Ovary (tissue), 9 donors: ENCODE results near the gene STAT1. TPM values are rescaled to one million over a fixed set of nuclear protein-coding genes. Genes with fewer than 3 reads are reported as not detected.
A peak's percentile ranks its signal among the peaks of the same experiment; 100 is the strongest.

Experiments used
- DNase-seq, 5 donors: peaks; one replicate each; pipeline ENCODE4 v3.0.0-alpha.2; 2019 to 2020
- H3K27ac ChIP-seq, 2 donors: fragments of 200-600 bp; one replicate each; pipeline versions ENCODE4 v1.5.1 to v1.8.0; 2019 to 2022
- H3K27me3 ChIP-seq: fragments of 200-600 bp; one replicate; pipeline ENCODE4 v1.8.0; 2022
- H3K36me3 ChIP-seq: fragments of 200-600 bp; sonication (generic); one replicate; pipeline ENCODE4 v1.5.1; 2019
- H3K4me1 ChIP-seq: one replicate; pipeline ENCODE4 v1.8.1; 2013; ENCODE audit warnings: mild to moderate bottlenecking, moderate library complexity; ENCODE audit not compliant: insufficient read depth
- H3K4me3 ChIP-seq: fragments of 200-600 bp; sonication (generic); one replicate; pipeline ENCODE4 v1.5.1; 2017
- H3K9me3 ChIP-seq, 2 donors: fragments of 200-600 bp in 1 of 2; sonication (generic) in 1 of 2; one replicate each; pipeline versions ENCODE4 v1.5.1 to v1.8.1; 2013 to 2019; ENCODE audit warnings: mild to moderate bottlenecking in 1 of 2, moderate library complexity in 1 of 2
- EP300 ChIP-seq: sonication (generic); formaldehyde crosslinking; IDR thresholded peaks from one replicate; pipeline ENCODE4 v1.6.1; 2017; ENCODE audit warnings: antibody characterized with exemption
- POLR2A ChIP-seq: fragments of 450-650 bp; IDR thresholded peaks from one replicate; pipeline ENCODE4 v1.6.1; 2017; ENCODE audit warnings: antibody characterized with exemption, mild to moderate bottlenecking, moderate library complexity
- WGBS, 3 donors: extraction: QIAGEN DNeasy Blood & Tissue Kit in 1 of 3; methylation state at CpG; one replicate each; pipeline versions ENCODE4 v1.1.5 to v1.1.7; 2013 to 2017; 5-methylcytosine and 5-hydroxymethylcytosine counted together
- intact Hi-C, 4 donors: fragments of 100-400 bp; cut with DNase I; formaldehyde crosslinking; loops; one replicate each; pipeline versions ENCODE4 v1.11.0 to v1.15.1; 2022 to 2023
- polyA plus RNA-seq, 2 donors: library from polyadenylated mRNA; stranded (reverse); fragments of 200-250 nt in 1 of 2; fragments of 350-450 nt in 1 of 2; fragmentation: Illumina TruSeq in 1 of 2; extraction: RNeasy Lipid Tissue Mini Kit (QIAGEN cat#74804) in 1 of 2; gene quantifications; one replicate each; pipeline ENCODE4 v1.2.3, GENCODE V29; 2013 to 2014
- total RNA-seq, 7 donors: library from RNA; depleted of rRNA in 2 of 7; stranded (reverse); fragments of >200 nt in 2 of 7; fragmentation: NEBNext Ultra II Directional in 3 of 7; extraction: Animal tissue kit (Norgen Biotek cat#: 25700) in 3 of 7; gene quantifications; one replicate each; pipeline versions ENCODE4 v1.1.0 to v1.2.4, GENCODE V29; 2016 to 2023
- TF ChIP-seq, protein P1 (sequence below), 3 donors: fragments of 450-650 bp in 2 of 3; fragments of 200-600 bp in 1 of 3; IDR thresholded peaks; one replicate each; pipeline versions ENCODE4 v1.5.1 to v1.8.0; 2016 to 2022; ENCODE audit warnings: antibody characterized with exemption in 3 of 3, mild to moderate bottlenecking in 1 of 3
- donor health status: DM: no; HTN: no; CAD: no; lungs with moderate emphysema.
- donor health status: DM: no; HTN: no; CAD: no.
- donor health status: Bipolar disorder and iron deficiency.
- donor health status: DM: yes; HTN: yes; CAD: no.
- donor health status: DM: no; HTN: no; CAD: no.
- donor health status: DM: yes; HTN: yes; CAD: no.

STAT1 gene
- total and polyA plus RNA-seq, 9 donors: 27.3 to 89.2 (median 46.4) TPM

GRCh38 chr2:191030521-191031154, 16.7 kb upstream of the STAT1 start:
- no peaks in the 10 kb centered on the region for H3K4me1 ChIP-seq
- no peak for DNase-seq
- no peak for TF ChIP-seq EP300
- TF ChIP-seq POLR2A: no peak
- TF ChIP-seq, protein P1, sequence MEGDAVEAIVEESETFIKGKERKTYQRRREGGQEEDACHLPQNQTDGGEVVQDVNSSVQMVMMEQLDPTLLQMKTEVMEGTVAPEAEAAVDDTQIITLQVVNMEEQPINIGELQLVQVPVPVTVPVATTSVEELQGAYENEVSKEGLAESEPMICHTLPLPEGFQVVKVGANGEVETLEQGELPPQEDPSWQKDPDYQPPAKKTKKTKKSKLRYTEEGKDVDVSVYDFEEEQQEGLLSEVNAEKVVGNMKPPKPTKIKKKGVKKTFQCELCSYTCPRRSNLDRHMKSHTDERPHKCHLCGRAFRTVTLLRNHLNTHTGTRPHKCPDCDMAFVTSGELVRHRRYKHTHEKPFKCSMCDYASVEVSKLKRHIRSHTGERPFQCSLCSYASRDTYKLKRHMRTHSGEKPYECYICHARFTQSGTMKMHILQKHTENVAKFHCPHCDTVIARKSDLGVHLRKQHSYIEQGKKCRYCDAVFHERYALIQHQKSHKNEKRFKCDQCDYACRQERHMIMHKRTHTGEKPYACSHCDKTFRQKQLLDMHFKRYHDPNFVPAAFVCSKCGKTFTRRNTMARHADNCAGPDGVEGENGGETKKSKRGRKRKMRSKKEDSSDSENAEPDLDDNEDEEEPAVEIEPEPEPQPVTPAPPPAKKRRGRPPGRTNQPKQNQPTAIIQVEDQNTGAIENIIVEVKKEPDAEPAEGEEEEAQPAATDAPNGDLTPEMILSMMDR (IDR thresholded peaks at IDR 0.05): peak in 2 of 3 donors; percentile 33 to 34
- WGBS, 3 donors: 38 to 49% (median 45%) methylated on average over 8 of the region's 8 CpGs
- H3K27ac ChIP-seq: no peak overlapping the region
- H3K4me3 ChIP-seq: no peak overlapping the region
- no peaks in the 10 kb centered on the region for H3K27me3 ChIP-seq
- no peaks in the 10 kb centered on the region for H3K9me3 ChIP-seq
- intact Hi-C loops: no loop called here
- no peaks in the 10 kb centered on the region for H3K36me3 ChIP-seq

DNA sequence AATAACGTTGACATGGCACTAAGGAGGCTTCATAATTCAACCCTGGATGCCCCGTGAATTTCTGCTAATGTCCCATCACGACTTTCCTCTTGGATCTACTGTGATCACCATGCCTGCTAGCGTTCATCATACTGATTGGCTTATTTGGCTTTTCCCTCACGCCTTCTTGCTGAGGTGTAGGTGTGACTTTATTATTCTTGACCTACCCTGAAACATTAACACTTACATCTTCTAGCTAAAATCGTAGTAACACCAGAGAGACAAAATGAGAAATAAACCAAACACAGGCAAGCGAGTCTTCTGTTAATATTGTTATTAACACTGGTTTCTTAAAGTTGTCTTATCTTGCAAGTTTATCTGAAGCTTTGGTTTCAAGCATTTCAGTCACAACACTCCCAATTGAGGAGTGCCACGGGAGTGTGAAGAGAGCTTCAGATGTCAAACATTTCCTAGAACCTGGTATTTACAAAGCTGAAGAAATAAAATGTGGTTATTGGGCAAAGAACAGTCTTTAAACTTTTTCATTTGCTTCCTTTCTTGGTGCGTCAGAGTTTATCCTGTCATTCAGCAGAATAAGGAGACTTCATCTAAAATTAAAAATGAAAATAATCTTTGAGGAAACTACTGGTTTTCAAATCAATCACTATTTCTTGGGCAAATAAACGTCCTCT, 15.4 kb upstream of the STAT1 start:
- Histone ChIP-seq H3K4me1 (no peaks in the 10 kb centered on the region), H3K36me3 (no peaks in the 10 kb centered on the region), H3K27me3 (no peaks in the 10 kb centered on the region), H3K9me3 (no peaks in the 10 kb centered on the region), H3K4me3 (no peak overlapping the region), H3K27ac (no peak overlapping the region)
- TF ChIP-seq EP300: no peak
- DNase-seq: no peak
- WGBS, 3 donors: 83 to 86% (median 85%) methylated on average over 10 of the region's 10 CpGs
- intact Hi-C loops: loop anchor here in 1 of 4 donors (10.0 kb wide), 1 partner anchor 245 kb away; no protein-coding TSS in a partner anchor

DNA sequence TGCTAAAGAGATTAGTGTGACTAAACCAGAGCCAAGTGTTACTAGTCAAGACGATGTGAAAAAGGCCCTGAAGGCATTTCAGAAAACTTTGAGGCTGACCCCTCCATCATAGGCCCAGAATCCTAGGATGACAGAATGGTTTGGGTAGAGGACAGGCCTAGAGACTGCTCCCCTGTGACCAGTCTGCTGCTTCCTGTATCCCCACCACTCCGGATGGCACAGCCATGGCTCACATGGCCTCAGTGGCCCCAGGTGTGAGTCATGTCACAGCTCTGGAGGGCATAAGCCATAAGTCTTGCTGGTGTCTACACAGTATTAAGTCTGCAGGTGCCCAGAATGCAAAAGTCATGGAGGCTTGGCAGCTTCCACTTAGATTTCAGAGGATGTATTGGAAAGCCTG, 12.4 kb upstream of the STAT1 start:
- H3K27ac ChIP-seq: no peak overlapping the region
- no peak for DNase-seq
- WGBS, 3 donors: 44% methylated on average over 2 of the region's 2 CpGs
- H3K4me3 ChIP-seq: no peak overlapping the region
- TF ChIP-seq EP300: no peak
- no peak for TF ChIP-seq POLR2A
- TF ChIP-seq, protein P1 (IDR thresholded peaks at IDR 0.05): no peak
- no peaks in the 10 kb centered on the region for H3K4me1 ChIP-seq
- no peaks in the 10 kb centered on the region for H3K27me3 ChIP-seq
- no peaks in the 10 kb centered on the region for H3K9me3 ChIP-seq
- H3K36me3 ChIP-seq: no peaks in the 10 kb centered on the region
- intact Hi-C loops: loop anchor here in 1 of 4 donors (10.0 kb wide), 1 partner anchor 242 kb away; no protein-coding TSS in a partner anchor

- H3K27ac ChIP-seq: no peak overlapping the region
- no peaks in the 10 kb centered on the region for H3K36me3 ChIP-seq
- no peak overlapping the region for H3K4me3 ChIP-seq
- TF ChIP-seq EP300 (no peak), POLR2A (no peak)
- TF ChIP-seq, protein P1 (IDR thresholded peaks at IDR 0.05): no peak
- peaks cover 3% of the 10 kb centered on the region for H3K4me1 ChIP-seq
- WGBS, 3 donors: 60 to 71% (median 69%) methylated on average over 1 of the region's 1 CpG
- H3K27me3 ChIP-seq: no peaks in the 10 kb centered on the region
- H3K9me3 ChIP-seq: no peaks in the 10 kb centered on the region
- intact Hi-C loops: loop anchor here in 1 of 4 donors (10.0 kb wide), 1 partner anchor 240 kb away; no protein-coding TSS in a partner anchor
- DNase-seq: no peak
Measured at GRCh38 chr2:191025135-191025534, 11.2 kb upstream of the STAT1 start.

- Histone ChIP-seq H3K9me3 (no peaks in the 10 kb centered on the region), H3K4me1 (peaks cover 3% of the 10 kb centered on the region), H3K36me3 (no peaks in the 10 kb centered on the region), H3K27ac (no peak overlapping the region), H3K27me3 (no peaks in the 10 kb centered on the region), H3K4me3 (no peak overlapping the region)
- intact Hi-C loops: loop anchor here in 1 of 4 donors (10.0 kb wide), 1 partner anchor 238 kb away; no protein-coding TSS in a partner anchor
- DNase-seq: no peak
- 89 to 92% (median 91%) methylated on average over 7 of the region's 7 CpGs for WGBS, 3 donors
- TF ChIP-seq, protein P1 (IDR thresholded peaks at IDR 0.05): no peak
- TF ChIP-seq EP300 (no peak), POLR2A (no peak)
Measured at GRCh38 chr2:191023235-191023679, 9.3 kb upstream of the STAT1 start.
